Right lobe of liver (tissue), 6 donors: ENCODE results near the gene LRRTM4. TPM values are rescaled to one million over a fixed set of nuclear protein-coding genes. Genes with fewer than 3 reads are reported as not detected.

Experiments
- ATAC-seq, 4 donors: fragments of 200-7000 bp; cut with Tn5 transposase; one replicate each; pipeline ENCODE4 v1.9.1; 2020; ENCODE audit warnings: mild to moderate bottlenecking in 4 of 4, moderate library complexity in 4 of 4
- DNase-seq, 3 donors: peaks; one replicate each; pipeline ENCODE4 v3.0.0-alpha.2; 2020
- H3K27ac ChIP-seq, 3 donors: fragments of 200-600 bp; one replicate each; pipeline ENCODE4 v1.8.0; 2022
- H3K27me3 ChIP-seq, 2 donors: fragments of 200-600 bp; one replicate each; pipeline ENCODE4 v1.8.0; 2022
- H3K36me3 ChIP-seq, 4 donors: fragments of 200-600 bp; sonication (generic) in 1 of 4; one replicate each; pipeline versions ENCODE4 v1.5.1 to v1.8.0; 2017 to 2022; ENCODE audit warnings: control low read depth in 1 of 4
- H3K4me1 ChIP-seq, 4 donors: fragments of 200-600 bp; sonication (generic) in 1 of 4; one replicate each; pipeline versions ENCODE4 v1.5.1 to v1.8.0; 2017 to 2022; ENCODE audit warnings: control low read depth in 1 of 4
- H3K4me3 ChIP-seq, 3 donors: fragments of 200-600 bp; one replicate each; pipeline ENCODE4 v1.8.0; 2022
- H3K9me3 ChIP-seq, 4 donors: fragments of 200-600 bp; sonication (generic) in 1 of 4; one replicate each; pipeline versions ENCODE4 v1.5.1 to v1.8.0; 2017 to 2022; ENCODE audit warnings: control low read depth in 1 of 4
- CTCF ChIP-seq, 4 donors: fragments of 200-600 bp in 3 of 4; fragments of 450-650 bp in 1 of 4; IDR thresholded peaks; one replicate each; pipeline versions ENCODE4 v1.5.1 to v1.8.0; 2016 to 2022; ENCODE audit warnings: antibody characterized with exemption in 4 of 4, mild to moderate bottlenecking in 2 of 4
- POLR2A ChIP-seq: fragments of 450-650 bp; IDR thresholded peaks from one replicate; pipeline ENCODE4 v1.6.1; 2017; ENCODE audit warnings: antibody characterized with exemption, mild to moderate bottlenecking
- WGBS: methylation state at CpG from one replicate; pipeline ENCODE4 v1.1.6; 2018; ENCODE audit warnings: low coverage, low lambda C conversion rate; ENCODE audit not compliant: insufficient coverage; ENCODE audit errors: missing lambda C conversion rate; 5-methylcytosine and 5-hydroxymethylcytosine counted together
- intact Hi-C, 2 donors: fragments of 100-400 bp; cut with DNase I; formaldehyde crosslinking; loops; one replicate each; pipeline versions ENCODE4 v1.11.2 to v1.14.1; 2022
- total RNA-seq, 6 experiments: library from RNA; depleted of rRNA in 2 of 6; stranded (reverse); fragments of >200 nt in 2 of 6; fragmentation: NEBNext Ultra II Directional in 3 of 6; extraction: Animal tissue kit (Norgen Biotek cat#: 25700) in 3 of 6; gene quantifications; one replicate each; pipeline versions ENCODE4 v1.1.0 to v1.2.4, GENCODE V29; 2016 to 2023
- donor health status: DM: no; HTN: yes; CAD: no.
- donor health status: DM: no; HTN: no; CAD: no.
- donor health status: DM: no; HTN: no; CAD: no.
- donor health status: DM: no; HTN: yes; CAD: no.
- donor health status: DM: no; HTN: yes; CAD: no.

The LRRTM4 gene
- total RNA-seq, 6 experiments from 2014 or later = 0.09 to 0.10 (median 0.09) TPM; not detected in 3

GRCh38 chr2:77348821-77349220 is 173.4 kb downstream of the LRRTM4 start:
- TF ChIP-seq POLR2A (no peak), CTCF (IDR thresholded peaks at IDR 0.05) (no peak)
- ATAC-seq (no peak), DNase-seq (no peak)
- Histone ChIP-seq H3K4me1 (no peaks in the 10 kb centered on the region), H3K36me3 (no peaks in the 10 kb centered on the region), H3K27ac (no peak overlapping the region), H3K27me3 (no peaks in the 10 kb centered on the region), H3K4me3 (no peak overlapping the region), H3K9me3 (peaks cover 0 to 3% (median 0%) of the 10 kb centered on the region in 4 donors)
- intact Hi-C loops = no loop called here

GRCh38 chr2:77336013-77336412 is 186.2 kb downstream of the LRRTM4 start:
- TF ChIP-seq POLR2A (no peak), CTCF (IDR thresholded peaks at IDR 0.05) (no peak)
- DNase-seq = no peak
- Histone ChIP-seq H3K36me3 (no peaks in the 10 kb centered on the region), H3K9me3 (no peaks in the 10 kb centered on the region), H3K4me1 (no peaks in the 10 kb centered on the region), H3K27ac (no peak overlapping the region), H3K4me3 (no peak overlapping the region), H3K27me3 (no peaks in the 10 kb centered on the region)
- intact Hi-C loops = no loop called here
- no peak for ATAC-seq

GRCh38 chr2:77328134-77328931 is 193.8 kb downstream of the LRRTM4 start:
- Histone ChIP-seq H3K4me3 (no peak overlapping the region), H3K27me3 (no peaks in the 10 kb centered on the region), H3K36me3 (no peaks in the 10 kb centered on the region), H3K4me1 (no peaks in the 10 kb centered on the region), H3K27ac (no peak overlapping the region), H3K9me3 (no peaks in the 10 kb centered on the region)
- 34% methylated on average over 5 of the region's 5 CpGs for WGBS
- no peak for ATAC-seq
- intact Hi-C loops = no loop called here
- no peak for DNase-seq
- TF ChIP-seq POLR2A (no peak), CTCF (IDR thresholded peaks at IDR 0.05) (no peak)

GRCh38 chr2:77325395-77325794 is 196.8 kb downstream of the LRRTM4 start:
- Histone ChIP-seq H3K4me3 (no peak overlapping the region), H3K4me1 (no peaks in the 10 kb centered on the region), H3K27me3 (no peaks in the 10 kb centered on the region), H3K27ac (no peak overlapping the region), H3K36me3 (no peaks in the 10 kb centered on the region), H3K9me3 (no peaks in the 10 kb centered on the region)
- DNase-seq (no peak), ATAC-seq (no peak)
- intact Hi-C loops = no loop called here
- TF ChIP-seq CTCF (IDR thresholded peaks at IDR 0.05) (no peak), POLR2A (no peak)
- 56% methylated on average over 3 of the region's 3 CpGs for WGBS

GRCh38 chr2:77322431-77322830 is 199.7 kb downstream of the LRRTM4 start:
- ATAC-seq = no peak
- H3K4me1 ChIP-seq = no peaks in the 10 kb centered on the region
- no peaks in the 10 kb centered on the region for H3K9me3 ChIP-seq
- H3K36me3 ChIP-seq = no peaks in the 10 kb centered on the region
- H3K27ac ChIP-seq = no peak overlapping the region
- no peak for DNase-seq
- no peak overlapping the region for H3K4me3 ChIP-seq
- intact Hi-C loops = no loop called here
- H3K27me3 ChIP-seq = no peaks in the 10 kb centered on the region
- WGBS = 63% methylated on average over 3 of the region's 3 CpGs
- TF ChIP-seq CTCF (IDR thresholded peaks at IDR 0.05) (no peak), POLR2A (no peak)
